GM12874 (cell line): ENCODE data around the gene GLT1D1.

Experiments used
- CTCF ChIP-seq: IDR thresholded peaks from 2 replicates; pipeline ENCODE4 v1.5.1; 2011; ENCODE audit warnings: low read depth, mild to moderate bottlenecking, control low read depth, low read length, moderate library complexity; ENCODE audit not compliant: insufficient read depth

Gene GLT1D1

GRCh38 chr12:128969480-128970055 lies 116.3 kb downstream of the GLT1D1 start:
- peak; percentile 74 for TF ChIP-seq CTCF

GRCh38 chr12:128970110-128970509 lies 116.8 kb downstream of the GLT1D1 start:
- no peak for TF ChIP-seq CTCF

GRCh38 chr12:128970941-128971340 lies 117.7 kb downstream of the GLT1D1 start:
- no peak for TF ChIP-seq CTCF

GRCh38 chr12:128971802-128972201 lies 118.5 kb downstream of the GLT1D1 start:
- TF ChIP-seq CTCF, result no peak

GRCh38 chr12:128973883-128974681 lies 120.8 kb downstream of the GLT1D1 start:
- TF ChIP-seq CTCF, result no peak

GRCh38 chr12:128974881-128975280 lies 121.6 kb downstream of the GLT1D1 start:
- no peak for TF ChIP-seq CTCF

GRCh38 chr12:128976120-128976738 lies 123.0 kb downstream of the GLT1D1 start:
- peak; percentile 40; the same call in 1 of the 2 replicates for TF ChIP-seq CTCF
